Duodenal mucosa (tissue), 2 donors: ENCODE data around the gene UTY.

ENCODE experiments used
- H3K27ac ChIP-seq: one replicate; pipeline ENCODE4 v1.7.0; 2013; ENCODE audit warnings: low read depth, low read length
- H3K27me3 ChIP-seq, 2 donors: one replicate each; pipeline ENCODE4 v1.7.0; 2013; ENCODE audit warnings: low read length in 2 of 2, control low read depth in 1 of 2; ENCODE audit not compliant: insufficient read depth in 2 of 2, control insufficient read depth in 1 of 2
- H3K36me3 ChIP-seq, 2 donors: one replicate each; pipeline ENCODE4 v1.7.0; 2013; ENCODE audit warnings: low read length in 2 of 2, control low read depth in 1 of 2; ENCODE audit not compliant: insufficient read depth in 2 of 2, control insufficient read depth in 1 of 2
- H3K4me1 ChIP-seq, 2 donors: one replicate each; pipeline ENCODE4 v1.7.0; 2013; ENCODE audit warnings: low read length in 2 of 2, control low read depth in 1 of 2; ENCODE audit not compliant: insufficient read depth in 2 of 2, control insufficient read depth in 1 of 2
- H3K4me3 ChIP-seq, 2 donors: one replicate each; pipeline ENCODE4 v1.7.0; 2013; ENCODE audit warnings: low read length in 2 of 2, low read depth in 1 of 2
- H3K9ac ChIP-seq, 2 donors: one replicate each; pipeline ENCODE4 v1.7.0; 2013; ENCODE audit warnings: low read length in 2 of 2, low read depth in 1 of 2
- H3K9me3 ChIP-seq, 2 donors: one replicate each; pipeline ENCODE4 v1.7.0; 2013; ENCODE audit warnings: low read length in 2 of 2, control low read depth in 1 of 2; ENCODE audit not compliant: control insufficient read depth in 1 of 2

The UTY gene

DNA sequence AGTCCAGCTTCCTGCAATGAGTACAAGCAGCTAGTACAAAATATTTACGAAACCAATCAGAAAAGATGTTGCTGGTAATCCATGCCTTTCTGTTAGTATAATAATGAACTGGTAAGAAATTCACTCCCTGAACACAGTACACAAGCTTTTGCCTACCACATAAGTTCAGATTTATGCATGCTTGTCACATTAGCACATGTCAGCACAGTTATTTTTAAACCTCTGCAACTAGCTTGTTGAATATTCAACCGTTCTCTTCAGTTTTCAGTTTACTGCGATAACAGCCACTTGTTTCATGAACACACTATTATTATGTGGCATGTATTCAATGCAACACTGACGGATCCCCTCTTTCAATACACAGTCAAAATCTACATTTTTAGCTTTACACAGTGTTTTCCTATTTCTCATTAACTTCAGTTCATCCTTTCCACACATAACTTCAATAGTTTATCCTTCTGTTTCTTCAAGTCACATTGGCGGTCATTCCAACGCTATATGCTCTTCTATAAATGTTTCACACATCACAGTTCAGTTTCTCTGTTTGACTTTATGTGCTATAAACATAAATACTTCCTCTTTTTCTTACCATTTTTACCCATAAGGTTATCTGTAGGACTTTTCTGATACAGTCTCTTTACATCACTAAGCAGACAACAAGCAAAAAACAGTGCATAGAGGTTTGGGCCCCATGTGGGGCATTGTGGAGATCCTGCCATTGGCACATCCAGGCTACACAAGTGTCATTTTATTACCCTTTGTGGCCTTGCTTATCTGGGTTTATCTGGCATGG, 62.8 kb downstream of the UTY start:
- Histone ChIP-seq H3K27ac (no peak overlapping the region), H3K27me3 (no peaks in the 10 kb centered on the region), H3K4me3 (no peak overlapping the region), H3K9ac (no peak overlapping the region), H3K9me3 (no peaks in the 10 kb centered on the region), H3K36me3 (peaks cover 0 to 3% of the 10 kb centered on the region in 2 donors), H3K4me1 (no peaks in the 10 kb centered on the region)

DNA sequence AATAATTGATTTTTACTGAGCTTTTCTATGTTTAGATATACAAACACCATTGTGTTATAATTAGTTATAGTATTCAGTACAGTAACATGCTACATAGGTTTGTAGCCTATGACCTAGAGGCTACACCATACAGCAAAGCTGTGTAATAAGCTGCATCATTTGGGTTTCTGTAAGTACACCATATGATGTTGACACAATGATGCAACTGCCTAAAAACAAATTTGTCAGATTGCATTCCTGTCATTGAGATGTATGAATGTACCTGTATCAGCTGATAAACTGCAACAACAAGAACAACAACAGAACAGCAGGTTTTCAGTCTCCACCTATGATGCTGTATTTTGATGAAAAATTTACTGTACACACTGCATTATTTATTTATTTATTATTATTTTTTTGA, 64.3 kb downstream of the UTY start:
- no peak overlapping the region for H3K9ac ChIP-seq
- no peak overlapping the region for H3K27ac ChIP-seq
- no peaks in the 10 kb centered on the region for H3K9me3 ChIP-seq
- H3K27me3 ChIP-seq, result no peaks in the 10 kb centered on the region
- peaks cover 0 to 7% of the 10 kb centered on the region in 2 donors for H3K36me3 ChIP-seq
- no peak overlapping the region for H3K4me3 ChIP-seq
- H3K4me1 ChIP-seq, result no peaks in the 10 kb centered on the region

DNA sequence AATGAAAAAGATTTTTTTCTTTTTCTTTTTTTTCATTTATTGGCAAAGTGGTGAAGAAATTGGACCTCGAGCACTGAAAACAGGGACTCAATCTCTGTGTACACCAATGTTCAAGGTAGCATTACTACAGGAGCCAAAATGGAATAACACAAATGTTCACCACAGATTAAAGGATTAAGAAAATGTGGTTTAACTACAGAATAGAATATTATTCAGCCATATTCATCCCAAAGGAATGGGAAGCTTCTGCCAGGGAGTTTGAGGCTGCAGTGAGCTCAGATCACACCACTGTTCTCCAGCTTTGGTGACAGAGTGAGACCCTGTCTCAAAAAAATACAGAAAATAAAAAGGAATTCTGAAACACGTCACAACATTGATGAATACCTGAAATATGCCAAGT, 81.0 kb downstream of the UTY start:
- H3K4me3 ChIP-seq, result no peak overlapping the region
- H3K27me3 ChIP-seq, result no peaks in the 10 kb centered on the region
- H3K36me3 ChIP-seq, result peaks cover 0 to 13% of the 10 kb centered on the region in 2 donors
- H3K27ac ChIP-seq, result no peak overlapping the region
- no peaks in the 10 kb centered on the region for H3K4me1 ChIP-seq
- H3K9ac ChIP-seq, result no peak overlapping the region
- H3K9me3 ChIP-seq, result no peaks in the 10 kb centered on the region

DNA sequence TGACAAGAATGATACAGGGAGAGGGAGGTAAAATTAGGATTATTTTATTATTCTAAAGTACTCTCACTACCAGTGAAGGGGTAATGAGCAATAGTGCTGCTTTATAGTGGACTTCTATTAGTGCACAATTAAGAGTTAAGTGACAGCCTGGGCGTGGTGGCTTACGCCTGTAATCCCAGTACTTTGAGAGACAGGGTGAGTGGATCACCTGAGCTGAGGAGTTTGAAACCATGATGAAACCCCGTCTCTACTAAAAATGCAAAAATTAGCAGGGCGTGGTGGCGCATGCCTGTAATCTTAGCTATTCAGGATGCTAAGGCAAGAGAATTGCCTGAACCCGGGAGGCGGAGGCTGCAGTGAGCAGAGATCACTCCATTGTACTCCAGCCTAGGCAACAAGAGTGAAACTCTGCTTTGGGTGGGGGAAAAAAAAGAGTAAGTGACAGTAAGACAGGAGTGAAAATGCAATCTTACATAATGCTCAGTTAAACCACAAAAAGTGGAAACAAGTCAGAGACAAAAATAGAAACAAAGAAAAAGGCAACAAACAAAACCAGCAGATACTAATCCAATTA, 98.6 kb downstream of the UTY start:
- no peak overlapping the region for H3K4me3 ChIP-seq
- no peaks in the 10 kb centered on the region for H3K36me3 ChIP-seq
- H3K9me3 ChIP-seq, result no peaks in the 10 kb centered on the region
- no peaks in the 10 kb centered on the region for H3K27me3 ChIP-seq
- no peak overlapping the region for H3K9ac ChIP-seq
- no peak overlapping the region for H3K27ac ChIP-seq
- H3K4me1 ChIP-seq, result no peaks in the 10 kb centered on the region

DNA sequence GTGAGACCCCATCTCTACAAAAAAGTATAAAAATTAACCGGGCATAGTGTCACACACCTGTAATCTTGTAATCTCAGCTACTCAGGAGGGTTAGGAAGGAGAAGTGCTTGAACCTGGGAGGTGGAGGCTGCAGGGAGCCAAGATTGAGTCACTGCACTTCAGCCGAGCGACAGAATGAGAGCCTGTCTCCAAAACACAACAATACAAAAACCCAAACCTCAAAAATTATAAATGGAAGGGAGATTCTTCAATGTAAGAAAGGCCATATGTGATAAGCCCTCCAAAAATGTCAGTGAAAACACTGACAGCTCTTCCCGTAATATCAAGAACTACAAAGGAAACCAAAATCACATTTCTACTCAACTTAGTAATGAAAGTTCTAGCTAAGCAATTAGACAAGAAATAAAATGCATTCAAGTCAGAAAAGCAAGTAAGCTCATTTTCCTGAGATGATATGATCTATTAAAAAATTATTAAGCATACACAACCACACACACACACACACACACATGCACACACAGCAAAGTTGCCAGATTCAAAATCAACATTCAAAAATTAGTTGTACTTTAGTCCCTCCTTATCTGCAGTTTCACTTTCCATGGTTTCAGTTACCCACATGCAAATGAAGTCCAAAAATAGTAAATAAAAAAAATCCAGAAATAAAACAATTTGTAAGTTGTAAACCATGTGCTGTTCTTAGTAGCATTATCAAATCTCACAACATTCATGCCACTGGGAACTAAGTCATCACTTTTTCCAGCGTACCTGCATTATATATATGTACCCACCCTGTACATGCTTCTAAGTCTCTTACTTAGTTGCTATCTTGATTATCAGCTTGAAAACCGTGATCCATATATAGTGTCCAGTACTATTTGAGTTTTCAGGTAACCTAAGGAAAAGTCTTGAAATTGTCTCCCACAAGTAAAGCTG, 108.7 kb downstream of the UTY start:
- Histone ChIP-seq H3K27me3 (no peaks in the 10 kb centered on the region), H3K4me3 (no peak overlapping the region), H3K4me1 (peaks cover 0 to 8% of the 10 kb centered on the region in 2 donors), H3K36me3 (peaks cover 0 to 3% of the 10 kb centered on the region in 2 donors), H3K9ac (no peak overlapping the region), H3K27ac (no peak overlapping the region), H3K9me3 (no peaks in the 10 kb centered on the region)

DNA sequence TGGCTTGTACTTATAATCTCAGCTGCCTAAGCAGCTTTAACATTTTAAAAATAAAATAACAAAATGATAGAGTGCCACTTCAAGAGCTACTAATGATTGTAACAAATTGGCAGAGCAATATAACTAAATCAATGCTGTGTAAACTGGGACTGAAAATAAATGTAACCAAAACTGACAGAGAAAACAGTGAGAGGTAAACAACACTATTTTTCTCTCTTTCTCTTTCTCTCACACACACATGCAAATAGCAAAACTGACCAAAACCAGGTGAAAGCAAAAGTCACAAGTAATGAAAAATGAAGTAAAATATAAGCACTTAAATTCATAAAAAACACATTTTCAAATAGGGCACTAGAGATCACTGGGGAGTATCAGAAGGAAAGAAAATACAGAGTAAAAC, 109.6 kb downstream of the UTY start:
- Histone ChIP-seq H3K27ac (no peak overlapping the region), H3K9ac (no peak overlapping the region), H3K27me3 (no peaks in the 10 kb centered on the region), H3K4me1 (peaks cover 0 to 8% of the 10 kb centered on the region in 2 donors), H3K36me3 (peaks cover 0 to 3% of the 10 kb centered on the region in 2 donors), H3K4me3 (no peak overlapping the region), H3K9me3 (no peaks in the 10 kb centered on the region)

DNA sequence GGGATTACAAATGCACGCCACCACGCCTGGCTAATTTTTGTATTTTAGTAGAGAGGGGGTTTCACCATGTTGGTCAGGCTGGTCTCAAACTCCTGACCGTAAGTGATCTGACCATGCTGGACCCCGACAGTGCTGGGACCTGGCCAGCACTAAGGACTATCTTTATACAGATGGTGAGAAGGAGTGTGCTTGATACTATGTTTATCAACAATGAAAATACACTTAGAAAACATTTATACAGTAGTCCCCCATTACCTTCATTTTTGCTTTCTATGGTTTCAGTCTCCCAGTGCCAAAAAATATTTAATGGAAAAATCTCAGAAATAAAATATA, 111.4 kb downstream of the UTY start:
- Histone ChIP-seq H3K9me3 (no peaks in the 10 kb centered on the region), H3K27ac (no peak overlapping the region), H3K36me3 (peaks cover 0 to 3% of the 10 kb centered on the region in 2 donors), H3K9ac (no peak overlapping the region), H3K27me3 (no peaks in the 10 kb centered on the region), H3K4me1 (peaks cover 0 to 8% of the 10 kb centered on the region in 2 donors), H3K4me3 (no peak overlapping the region)

DNA sequence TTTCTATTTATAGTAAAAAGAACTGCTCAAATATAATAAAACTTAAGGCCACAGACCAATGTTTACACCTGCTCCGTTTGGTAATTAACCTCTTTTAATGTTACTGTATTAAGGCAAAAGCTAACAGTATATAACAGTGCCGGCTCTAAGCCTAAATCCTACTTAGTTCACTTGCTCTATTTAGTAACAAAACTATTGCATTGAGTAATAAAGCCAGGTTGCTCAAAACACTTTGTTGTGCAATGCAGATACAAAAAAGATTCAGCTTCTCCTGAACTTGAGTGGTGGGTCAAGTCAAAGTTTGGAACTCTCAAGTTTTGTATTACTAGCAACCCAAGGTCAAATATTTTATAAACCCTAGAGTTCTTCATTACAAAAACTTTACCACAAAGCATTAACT, 116.2 kb downstream of the UTY start:
- H3K9ac ChIP-seq, result no peak overlapping the region
- H3K4me3 ChIP-seq, result no peak overlapping the region
- no peak overlapping the region for H3K27ac ChIP-seq
- no peaks in the 10 kb centered on the region for H3K4me1 ChIP-seq
- H3K36me3 ChIP-seq, result peaks cover 5 to 9% of the 10 kb centered on the region in 2 donors
- H3K27me3 ChIP-seq, result no peaks in the 10 kb centered on the region
- no peaks in the 10 kb centered on the region for H3K9me3 ChIP-seq

DNA sequence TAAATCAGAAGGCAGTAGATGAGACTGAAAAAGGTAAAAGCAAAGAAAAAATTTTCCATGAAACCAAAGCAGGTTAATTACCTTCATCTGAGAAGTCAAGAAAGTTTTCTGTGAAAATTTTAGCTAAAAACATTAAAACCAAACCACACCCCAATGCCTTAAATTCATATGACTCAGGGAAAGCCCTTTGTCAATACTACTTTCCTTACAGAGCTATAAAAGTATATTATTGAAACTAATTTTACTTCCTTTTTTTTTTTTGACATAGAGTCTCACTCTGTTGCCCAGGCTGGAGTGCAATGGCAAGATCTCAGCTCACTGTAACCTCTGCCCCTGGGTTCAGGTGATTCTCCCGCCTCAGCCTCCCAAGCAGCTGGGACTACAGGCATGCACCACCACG, 117.2 kb downstream of the UTY start:
- no peak overlapping the region for H3K9ac ChIP-seq
- H3K4me3 ChIP-seq, result no peak overlapping the region
- peaks cover 5 to 9% of the 10 kb centered on the region in 2 donors for H3K36me3 ChIP-seq
- H3K27me3 ChIP-seq, result no peaks in the 10 kb centered on the region
- no peaks in the 10 kb centered on the region for H3K4me1 ChIP-seq
- no peaks in the 10 kb centered on the region for H3K9me3 ChIP-seq
- H3K27ac ChIP-seq, result no peak overlapping the region
